WTC11 (cell line): ENCODE measurements around the gene KIF5C.

ENCODE experiments used
- CREB1 ChIP-seq: sonication (generic); formaldehyde crosslinking; IDR thresholded peaks from 2 replicates; pipeline ENCODE4 v1.8.0; 2023; ENCODE audit warnings: mild to moderate bottlenecking, missing genetic modification reagents
- HMGA2 ChIP-seq: fragments of 250-450 bp; sonication (Bioruptor Pico); IDR thresholded peaks from 2 replicates; pipeline ENCODE4 v1.4.0; 2021; ENCODE audit warnings: mild to moderate bottlenecking, moderate library complexity
- TEAD1 ChIP-seq: sonication (generic); formaldehyde crosslinking; IDR thresholded peaks from 2 replicates; pipeline ENCODE4 v1.8.0; 2022; ENCODE audit warnings: mild to moderate bottlenecking, missing genetic modification reagents
- TF ChIP-seq, protein P1 (sequence below): fragments of 200-600 bp; IDR thresholded peaks from 2 replicates; pipeline ENCODE4 v1.8.0; 2022; ENCODE audit warnings: antibody characterized with exemption

DNA sequence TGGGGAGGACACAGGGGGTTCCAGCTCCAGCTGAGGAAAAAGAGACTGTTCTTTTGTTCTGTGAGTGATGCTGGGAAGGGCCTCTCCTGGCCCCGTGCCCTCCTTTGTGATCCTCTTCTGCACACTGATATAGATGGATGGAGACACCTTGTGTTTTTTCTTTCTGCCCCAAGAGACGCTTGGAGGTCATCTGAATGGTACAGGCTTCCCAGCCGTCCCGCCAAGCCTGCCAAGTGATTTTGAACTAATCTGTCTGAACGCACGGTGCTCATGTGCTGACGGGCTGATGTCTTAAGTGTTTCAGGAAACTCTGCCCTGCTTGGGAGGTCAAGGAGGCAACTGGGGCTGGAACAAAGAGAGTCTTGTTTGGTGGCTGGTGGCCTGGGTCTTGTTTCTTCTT lies 57.5 kb downstream of the KIF5C start:
- no peak for TF ChIP-seq CREB1 (CRISPR knock-in tag)
- TF ChIP-seq, protein P1, sequence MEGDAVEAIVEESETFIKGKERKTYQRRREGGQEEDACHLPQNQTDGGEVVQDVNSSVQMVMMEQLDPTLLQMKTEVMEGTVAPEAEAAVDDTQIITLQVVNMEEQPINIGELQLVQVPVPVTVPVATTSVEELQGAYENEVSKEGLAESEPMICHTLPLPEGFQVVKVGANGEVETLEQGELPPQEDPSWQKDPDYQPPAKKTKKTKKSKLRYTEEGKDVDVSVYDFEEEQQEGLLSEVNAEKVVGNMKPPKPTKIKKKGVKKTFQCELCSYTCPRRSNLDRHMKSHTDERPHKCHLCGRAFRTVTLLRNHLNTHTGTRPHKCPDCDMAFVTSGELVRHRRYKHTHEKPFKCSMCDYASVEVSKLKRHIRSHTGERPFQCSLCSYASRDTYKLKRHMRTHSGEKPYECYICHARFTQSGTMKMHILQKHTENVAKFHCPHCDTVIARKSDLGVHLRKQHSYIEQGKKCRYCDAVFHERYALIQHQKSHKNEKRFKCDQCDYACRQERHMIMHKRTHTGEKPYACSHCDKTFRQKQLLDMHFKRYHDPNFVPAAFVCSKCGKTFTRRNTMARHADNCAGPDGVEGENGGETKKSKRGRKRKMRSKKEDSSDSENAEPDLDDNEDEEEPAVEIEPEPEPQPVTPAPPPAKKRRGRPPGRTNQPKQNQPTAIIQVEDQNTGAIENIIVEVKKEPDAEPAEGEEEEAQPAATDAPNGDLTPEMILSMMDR = no peak
- TF ChIP-seq TEAD1 = no peak
- no peak for TF ChIP-seq HMGA2
